Endothelial cell (in vitro differentiated cells): ENCODE measurements around the gene ZNF595. TPM values are rescaled to one million over a fixed set of nuclear protein-coding genes. Genes with fewer than 3 reads are reported as not detected.
"Not testable (repeated sequence)": the region's sequence is repeated elsewhere in the genome, so short reads cannot be mapped to it uniquely, and the experiment has no call there.

Experiments
- DNase-seq: peaks from one replicate; pipeline ENCODE4 v3.0.0; 2021; ENCODE audit warnings: low spot score
- H3K27ac Mint-ChIP-seq: one replicate; pipeline ENCODE4 v1.8.0; 2021; ENCODE audit warnings: mixed read lengths, inconsistent platforms; ENCODE audit not compliant: unreplicated experiment
- H3K27me3 Mint-ChIP-seq: one replicate; pipeline ENCODE4 v1.8.0; 2021; ENCODE audit warnings: mild to moderate bottlenecking, moderate library complexity, mixed read lengths, inconsistent platforms; ENCODE audit not compliant: unreplicated experiment
- H3K36me3 Mint-ChIP-seq: one replicate; pipeline ENCODE4 v1.8.0; 2021; ENCODE audit warnings: mild to moderate bottlenecking, low read depth, mixed read lengths, inconsistent platforms; ENCODE audit not compliant: unreplicated experiment
- H3K4me1 Mint-ChIP-seq: one replicate; pipeline ENCODE4 v1.8.0; 2021; ENCODE audit warnings: mild to moderate bottlenecking, mixed read lengths, inconsistent platforms; ENCODE audit not compliant: unreplicated experiment
- H3K4me3 Mint-ChIP-seq: one replicate; pipeline ENCODE4 v1.8.0; 2021; ENCODE audit warnings: mild to moderate bottlenecking, mixed read lengths, inconsistent platforms; ENCODE audit not compliant: unreplicated experiment
- H3K9me3 Mint-ChIP-seq: one replicate; pipeline ENCODE4 v1.8.0; 2021; ENCODE audit warnings: mixed read lengths, inconsistent platforms; ENCODE audit not compliant: unreplicated experiment
- CTCF ChIP-seq: fragments of 200-600 bp; sonication (generic); IDR thresholded peaks from one replicate; pipeline ENCODE4 v1.5.0; 2021; ENCODE audit warnings: antibody characterized with exemption; ENCODE audit not compliant: unreplicated experiment
- long read RNA-seq: library from polyadenylated mRNA; unstranded; transcript quantifications from one replicate; pipeline ENCODE4 v2.0.0, GENCODE V29; 2020; ENCODE audit not compliant: unreplicated experiment
- total RNA-seq: library from RNA; stranded (reverse); fragmentation: NEBNext Ultra II Directional; extraction: Animal tissue kit (Norgen Biotek cat#: 25700); gene quantifications from one replicate; pipeline ENCODE4 v1.2.1, GENCODE V29; 2021; ENCODE audit not compliant: unreplicated experiment

Gene ZNF595
- total RNA-seq: 24.9 TPM
- long read RNA-seq, transcript ZNF595-205 (4 exons, 2,911 nt): major isoform, 5 of 7 reads
- long read RNA-seq, partial matches to known transcripts: 0 of 7 reads
- long read RNA-seq, other reads (novel, unspliced or antisense): 1 of 7 reads

DNA sequence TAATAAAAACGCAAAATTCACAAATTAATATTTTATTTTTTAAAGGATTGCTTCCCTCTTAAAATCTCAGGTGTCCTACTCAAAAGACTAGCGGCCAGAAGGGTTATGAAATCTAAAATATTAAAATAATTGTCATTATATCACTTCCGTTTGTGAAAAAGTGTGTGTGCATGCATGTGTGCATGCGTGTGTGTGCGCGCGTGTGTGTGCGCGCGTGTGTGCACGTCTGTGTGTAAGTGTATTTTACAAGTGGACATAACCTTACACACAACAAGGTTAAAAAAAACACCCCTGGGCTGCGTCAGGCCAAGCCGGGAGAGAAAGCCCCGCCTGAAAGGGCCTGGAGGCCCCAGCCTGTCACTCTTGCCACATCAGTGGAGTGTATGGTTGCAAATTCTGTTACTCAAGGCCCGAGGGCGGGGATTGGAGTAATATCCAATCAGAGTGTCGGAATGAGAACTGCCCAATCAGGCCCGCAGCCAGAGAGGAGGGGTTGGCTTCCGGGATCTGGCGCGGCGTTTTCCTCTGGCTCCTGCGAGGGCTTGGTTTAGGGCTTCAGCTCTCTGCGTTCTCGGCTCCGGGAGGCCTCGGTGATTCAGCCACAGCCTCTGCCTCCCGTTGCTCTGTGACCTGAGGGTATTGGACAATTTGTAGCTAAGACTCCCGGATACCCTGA, at the start of gene ZNF595:
ZNF595 (plus strand) TSS at position 518 of the 676 bp plus-strand sequence. CDS start 168 bp downstream, outside the sequence.
- not testable (repeated sequence) for H3K4me3 Mint-ChIP-seq, H3K36me3 Mint-ChIP-seq, H3K27me3 Mint-ChIP-seq, H3K27ac Mint-ChIP-seq, H3K9me3 Mint-ChIP-seq, H3K4me1 Mint-ChIP-seq
- DNase-seq: peak; percentile 44

DNA sequence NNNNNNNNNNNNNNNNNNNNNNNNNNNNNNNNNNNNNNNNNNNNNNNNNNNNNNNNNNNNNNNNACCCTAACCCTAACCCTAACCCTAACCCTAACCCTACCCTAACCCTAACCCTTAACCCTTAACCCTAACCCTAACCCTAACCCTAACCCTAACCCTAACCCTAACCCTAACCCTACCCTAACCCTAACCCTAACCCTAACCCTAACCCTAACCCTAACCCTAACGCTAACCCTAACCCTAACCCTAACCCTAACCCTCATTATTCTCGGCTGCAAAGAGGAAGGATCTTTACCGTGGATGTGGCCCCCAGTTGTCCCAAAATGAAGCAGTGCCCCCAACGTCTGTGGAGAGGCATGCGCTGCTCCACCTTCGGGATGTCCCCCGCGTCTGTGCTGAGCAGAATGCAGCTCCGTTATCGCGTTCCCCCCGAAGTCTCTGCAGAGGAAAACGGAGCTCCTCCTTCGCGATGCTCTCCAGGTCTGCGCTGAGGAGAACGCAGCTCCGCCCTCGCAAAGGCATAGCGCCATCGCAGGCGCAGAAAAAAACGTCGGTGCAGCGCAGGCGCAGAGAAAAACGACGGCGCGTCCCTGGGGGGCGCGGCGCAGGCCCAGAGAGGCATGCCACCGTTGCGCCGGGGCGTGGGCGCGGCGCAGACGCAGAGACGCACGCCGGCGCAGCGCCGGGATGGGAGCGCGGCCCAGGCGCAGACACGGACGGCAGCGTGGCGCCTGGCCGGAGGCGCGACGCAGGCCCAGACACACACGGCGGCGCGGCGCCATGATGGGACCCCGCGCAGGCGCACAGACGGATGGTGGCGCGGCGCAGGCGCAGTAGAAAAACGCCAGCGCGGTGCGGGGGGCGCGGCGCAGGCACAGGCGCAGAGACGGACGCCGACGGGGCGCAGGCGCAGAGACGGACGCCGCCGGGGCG, 42.9 kb upstream of the ZNF595 start:
- not testable (repeated sequence) for H3K27me3 Mint-ChIP-seq, DNase-seq, H3K27ac Mint-ChIP-seq

DNA sequence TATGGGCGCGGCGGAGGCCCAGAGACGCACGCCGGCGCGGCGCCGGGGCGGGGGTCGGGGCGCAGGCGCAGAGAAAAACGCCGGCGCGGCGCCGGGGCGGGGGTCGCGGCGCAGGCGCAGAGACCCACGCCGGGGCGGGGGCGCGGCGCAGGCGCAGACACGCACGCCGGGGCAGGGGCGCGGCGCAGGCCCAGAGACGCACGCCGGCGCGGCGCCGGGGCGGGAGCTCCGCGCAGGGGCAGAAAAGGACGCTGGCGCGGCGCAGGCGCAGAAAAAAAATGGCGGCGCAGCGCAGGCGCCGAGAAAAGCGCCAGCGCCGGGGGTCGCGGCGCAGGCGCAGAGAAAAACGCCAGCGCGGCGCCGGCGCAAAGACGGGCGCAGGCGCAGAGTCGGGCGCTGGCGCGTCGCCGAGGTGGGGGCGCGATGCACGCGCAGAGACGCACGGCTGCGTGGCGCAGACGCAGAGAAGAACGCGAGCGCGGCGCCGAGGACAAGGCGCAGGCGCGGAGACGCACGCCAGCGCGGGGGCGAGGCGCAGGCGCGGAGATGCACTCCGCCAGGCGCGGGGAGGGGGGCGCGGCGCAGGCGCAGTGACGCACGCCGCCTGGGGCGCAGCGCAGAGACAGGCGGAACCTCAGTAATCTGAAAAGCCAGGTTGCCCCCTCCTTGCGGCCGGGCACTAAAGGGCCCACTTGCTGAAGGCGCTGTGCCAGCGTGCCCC, 41.9 kb upstream of the ZNF595 start:
- DNase-seq, H3K4me1 Mint-ChIP-seq, H3K27me3 Mint-ChIP-seq, H3K36me3 Mint-ChIP-seq, H3K9me3 Mint-ChIP-seq, H3K27ac Mint-ChIP-seq, H3K4me3 Mint-ChIP-seq: not testable (repeated sequence)

More for the DNA sequence above, 42.9 kb upstream of the ZNF595 start:
- not testable (repeated sequence) for H3K9me3 Mint-ChIP-seq, H3K36me3 Mint-ChIP-seq, H3K4me3 Mint-ChIP-seq, H3K4me1 Mint-ChIP-seq

DNA sequence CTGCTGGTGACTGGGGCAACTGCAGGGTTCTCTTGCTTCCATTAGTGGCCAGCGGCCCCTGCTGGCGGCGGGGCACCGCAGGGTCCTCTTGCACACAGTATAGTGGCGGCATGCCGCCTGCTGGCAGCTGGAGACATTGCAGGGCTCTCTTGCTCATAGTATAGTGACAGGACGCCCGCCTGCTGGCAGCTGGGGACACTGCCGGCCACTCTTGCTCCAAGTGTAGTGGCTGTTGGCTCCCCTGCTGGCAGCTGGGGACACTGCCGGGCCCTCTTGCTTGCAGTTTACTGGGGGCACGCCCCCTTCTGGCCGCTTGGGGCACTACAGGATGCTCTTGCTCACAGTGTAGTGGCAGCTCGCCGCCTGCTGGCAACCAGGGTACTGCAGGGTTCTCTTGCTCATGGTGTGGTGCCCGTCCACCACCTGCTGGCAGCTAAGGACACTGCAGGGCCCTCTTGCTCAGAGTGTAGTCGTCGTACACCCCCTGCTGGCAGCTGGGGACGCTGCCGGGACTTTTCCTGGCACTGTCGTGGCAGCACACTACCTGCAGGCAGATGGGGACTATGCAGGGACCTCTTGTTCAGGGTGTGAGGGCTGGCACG, 41.2 kb upstream of the ZNF595 start:
- not testable (repeated sequence) for H3K27me3 Mint-ChIP-seq, H3K4me1 Mint-ChIP-seq, H3K27ac Mint-ChIP-seq, H3K9me3 Mint-ChIP-seq, H3K36me3 Mint-ChIP-seq, DNase-seq, H3K4me3 Mint-ChIP-seq
- peak; percentile 63 for TF ChIP-seq CTCF

- H3K9me3 Mint-ChIP-seq, H3K4me1 Mint-ChIP-seq, H3K4me3 Mint-ChIP-seq, H3K36me3 Mint-ChIP-seq, H3K27me3 Mint-ChIP-seq, H3K27ac Mint-ChIP-seq, DNase-seq: not testable (repeated sequence)
These were observed 35.0 kb upstream of the ZNF595 start for GRCh38 chr4:18128-18527.

DNA sequence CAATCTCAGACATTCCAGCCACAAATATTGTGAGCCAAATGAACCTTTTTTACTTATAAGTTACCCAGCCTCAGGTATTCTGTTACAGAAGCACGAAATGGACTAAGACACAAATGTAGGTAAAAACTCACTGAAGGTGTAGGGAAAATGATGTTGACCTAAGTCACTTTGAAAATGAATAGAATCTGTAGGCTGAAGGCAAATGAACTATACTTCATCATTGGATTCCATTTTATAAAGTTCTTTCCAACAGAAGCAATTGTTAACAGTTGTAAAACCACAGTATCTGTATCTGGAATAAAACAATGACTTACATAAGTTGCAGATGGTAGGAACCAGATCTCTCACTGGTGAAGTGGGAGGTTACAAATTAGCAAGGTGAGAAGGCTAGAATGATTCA, 34.5 kb upstream of the ZNF595 start:
- DNase-seq, H3K9me3 Mint-ChIP-seq, H3K27me3 Mint-ChIP-seq, H3K36me3 Mint-ChIP-seq, H3K4me1 Mint-ChIP-seq, H3K4me3 Mint-ChIP-seq, H3K27ac Mint-ChIP-seq: not testable (repeated sequence)

DNA sequence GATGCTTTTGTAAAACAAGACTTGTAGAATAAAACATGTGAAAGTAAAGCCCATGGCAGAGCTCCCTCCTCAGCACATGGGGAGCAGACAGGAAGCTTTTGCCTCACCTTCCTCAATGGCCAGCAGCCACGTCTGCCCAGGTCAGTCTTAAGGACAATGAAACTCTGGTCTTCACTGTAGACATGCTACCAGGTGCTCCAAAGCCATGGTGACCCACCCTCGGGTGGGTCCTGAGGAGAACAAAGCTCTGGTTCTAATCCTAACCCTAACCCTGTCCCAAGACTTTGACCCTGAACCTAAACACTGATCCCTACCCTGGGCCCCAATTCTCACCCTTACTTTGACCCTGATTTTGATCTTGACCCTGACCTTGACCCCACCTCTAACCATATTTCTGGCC, 30.2 kb upstream of the ZNF595 start:
- H3K27ac Mint-ChIP-seq, H3K4me1 Mint-ChIP-seq, H3K36me3 Mint-ChIP-seq, DNase-seq, H3K27me3 Mint-ChIP-seq, H3K4me3 Mint-ChIP-seq, H3K9me3 Mint-ChIP-seq: not testable (repeated sequence)

DNA sequence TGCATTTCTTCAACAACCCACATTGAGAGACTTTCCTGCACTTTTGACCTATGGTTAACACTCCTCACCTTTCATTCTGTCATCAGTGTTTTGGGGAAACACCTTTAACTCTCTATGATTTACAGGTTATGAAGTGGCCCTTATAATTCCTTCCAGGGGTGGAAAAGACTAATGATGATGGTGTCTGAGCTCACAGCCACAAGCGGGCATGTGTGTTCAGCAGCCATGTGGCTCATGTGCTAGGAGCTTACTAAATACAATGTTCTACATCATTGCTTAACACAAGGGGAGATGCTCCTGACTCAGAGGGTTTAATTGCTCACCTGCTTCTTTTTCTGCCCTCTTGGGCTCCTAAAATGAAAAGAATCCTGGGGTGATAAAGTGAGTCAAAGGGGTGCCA, 28.8 kb upstream of the ZNF595 start:
- not testable (repeated sequence) for H3K4me3 Mint-ChIP-seq, H3K9me3 Mint-ChIP-seq, H3K36me3 Mint-ChIP-seq, H3K27me3 Mint-ChIP-seq, DNase-seq, H3K4me1 Mint-ChIP-seq, H3K27ac Mint-ChIP-seq

DNA sequence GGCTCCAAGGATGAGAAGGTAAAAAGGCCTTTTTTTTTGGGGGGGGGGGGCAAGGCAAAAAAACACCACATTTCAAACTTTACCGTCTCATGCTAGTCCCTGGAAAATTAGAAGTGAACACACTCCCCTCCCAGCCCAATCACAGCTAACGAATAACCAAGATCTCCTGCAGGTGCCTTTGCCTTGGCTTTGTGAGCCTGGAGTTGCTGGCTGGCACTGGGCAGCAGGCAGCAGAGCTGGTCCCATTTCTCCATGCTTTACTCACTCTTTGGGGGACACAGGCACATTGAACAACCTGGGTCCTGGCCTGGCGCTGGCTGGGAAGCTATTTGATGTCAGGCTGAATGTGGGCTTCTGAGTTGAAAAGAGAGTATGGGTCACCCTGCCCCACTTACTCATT, 25.6 kb upstream of the ZNF595 start:
- not testable (repeated sequence) for H3K4me3 Mint-ChIP-seq, H3K4me1 Mint-ChIP-seq, DNase-seq, H3K27ac Mint-ChIP-seq, H3K36me3 Mint-ChIP-seq, H3K9me3 Mint-ChIP-seq, H3K27me3 Mint-ChIP-seq

DNA sequence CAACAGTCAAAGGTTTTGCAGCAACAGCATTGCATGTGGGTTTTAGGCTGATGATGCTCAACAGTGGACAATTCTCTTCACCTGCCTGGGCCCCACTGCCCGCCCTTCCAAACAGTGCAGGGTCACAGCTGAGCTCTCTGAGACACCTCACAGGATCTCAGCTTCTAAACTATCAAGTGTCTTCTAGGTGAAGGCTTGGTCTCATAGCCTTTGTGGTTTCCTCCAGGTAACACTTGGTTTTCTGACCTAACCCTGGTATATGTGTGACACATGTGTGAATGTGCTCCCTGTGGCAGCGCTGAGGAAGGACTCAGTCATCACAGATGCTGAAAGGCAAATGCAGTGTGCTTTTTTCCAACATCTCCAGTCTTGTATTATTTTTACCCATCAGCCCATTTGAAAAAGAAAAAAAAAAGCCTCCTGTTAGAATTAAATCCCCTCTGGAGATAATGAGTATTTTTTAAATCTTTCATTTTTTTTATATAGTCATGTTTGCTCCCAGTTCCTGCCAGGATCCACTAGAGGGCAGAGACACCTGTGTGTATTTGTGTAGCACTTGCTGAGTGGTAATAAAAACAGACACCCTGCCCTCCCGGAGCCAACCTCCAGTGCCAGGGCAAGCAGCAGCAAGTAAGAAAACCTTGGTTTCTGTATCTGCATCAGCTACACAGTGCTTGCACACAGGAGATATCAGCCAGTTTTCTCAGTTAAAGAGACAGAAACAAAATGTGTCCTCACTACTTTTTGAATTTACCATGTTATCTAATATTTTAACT, 24.2 kb upstream of the ZNF595 start:
- not testable (repeated sequence) for H3K4me1 Mint-ChIP-seq, H3K36me3 Mint-ChIP-seq, H3K27me3 Mint-ChIP-seq, H3K4me3 Mint-ChIP-seq, H3K9me3 Mint-ChIP-seq, H3K27ac Mint-ChIP-seq, DNase-seq
